ENCODE measurements around the gene TCF7L2.

TCF7L2 gene

DNA sequence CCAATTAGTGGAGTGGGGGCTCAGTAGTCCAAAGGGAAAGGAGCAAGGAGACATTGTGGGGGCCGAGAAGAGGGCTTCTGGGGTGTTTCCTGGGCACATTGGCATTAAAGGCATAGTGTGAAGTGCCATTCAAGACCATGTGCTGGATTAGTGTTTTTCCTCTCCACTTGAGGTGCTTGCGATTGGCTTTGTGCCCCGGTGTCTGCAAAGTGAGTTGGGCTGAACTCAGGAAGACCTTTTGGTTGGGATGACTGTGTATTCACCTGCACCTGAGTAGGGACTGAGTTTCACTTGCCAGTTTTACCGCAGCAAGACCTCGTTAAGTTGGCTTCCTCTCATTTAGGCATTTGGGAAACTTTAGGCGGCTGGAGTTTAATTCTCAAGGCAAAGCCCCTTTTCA, 73.0 kb downstream of the TCF7L2 start:
- DNase-seq (ENCODE audit: low read depth), result no peak

DNA sequence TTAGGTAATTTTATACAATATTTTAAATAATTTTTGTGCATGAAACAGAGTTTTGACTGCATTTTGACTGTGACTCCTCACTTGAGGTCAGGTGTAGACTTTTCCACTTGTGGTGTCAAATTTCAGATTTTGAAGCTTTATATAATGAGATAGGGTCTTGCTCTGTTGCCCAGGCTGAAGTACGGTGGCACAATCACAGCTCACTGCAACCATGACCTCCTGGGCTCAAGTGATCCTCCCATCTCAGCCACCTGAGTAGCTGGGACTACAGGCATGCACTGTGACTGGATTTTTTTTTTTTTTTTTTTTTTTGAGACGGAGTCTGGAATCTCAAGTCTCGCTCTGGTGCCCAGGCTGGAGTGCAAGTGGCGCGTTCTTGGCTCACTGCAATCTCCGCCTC, 74.9 kb downstream of the TCF7L2 start:
- no peak for DNase-seq (ENCODE audit: low read depth)

DNA sequence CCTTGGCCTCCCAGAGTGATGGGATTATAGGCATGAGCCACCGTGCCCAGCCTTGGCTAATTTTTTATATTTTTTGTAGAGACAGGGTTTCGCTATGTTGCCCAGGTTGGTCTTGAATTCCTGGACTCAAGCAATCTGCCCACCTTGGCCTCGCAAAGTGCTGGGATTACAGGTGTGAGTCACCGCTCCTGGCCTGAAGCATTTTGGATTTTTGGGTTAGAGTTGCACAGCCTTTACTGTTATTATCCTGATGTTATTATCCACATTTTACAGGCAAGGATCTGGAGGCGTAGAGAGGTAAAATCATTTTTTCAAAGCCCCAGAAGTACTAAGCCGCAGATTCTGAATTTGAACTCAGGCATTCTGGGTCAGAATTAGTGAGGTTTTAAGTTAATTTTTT, 75.4 kb downstream of the TCF7L2 start:
- no peak for DNase-seq (ENCODE audit: low read depth)

DNA sequence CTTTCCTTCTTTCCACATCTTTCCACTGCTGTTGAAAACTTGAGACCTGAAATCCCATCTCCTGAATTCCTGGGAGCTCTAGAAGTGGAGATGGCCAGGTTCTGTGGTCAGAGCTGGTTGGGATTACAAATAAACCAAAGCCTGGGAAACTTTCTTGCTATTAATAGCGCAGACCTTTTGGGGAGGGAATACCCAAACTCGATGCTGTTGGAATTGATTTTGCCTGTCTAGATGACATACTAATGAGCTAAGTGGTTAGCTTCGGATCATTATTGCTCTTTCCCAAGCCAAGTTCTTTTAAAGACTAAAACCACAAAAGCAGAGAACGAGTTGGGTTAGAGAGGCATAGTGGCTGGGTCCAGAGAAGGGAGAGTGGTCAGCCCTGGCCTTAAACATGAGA, 76.6 kb downstream of the TCF7L2 start:
- DNase-seq (ENCODE audit: low read depth), result no peak

DNA sequence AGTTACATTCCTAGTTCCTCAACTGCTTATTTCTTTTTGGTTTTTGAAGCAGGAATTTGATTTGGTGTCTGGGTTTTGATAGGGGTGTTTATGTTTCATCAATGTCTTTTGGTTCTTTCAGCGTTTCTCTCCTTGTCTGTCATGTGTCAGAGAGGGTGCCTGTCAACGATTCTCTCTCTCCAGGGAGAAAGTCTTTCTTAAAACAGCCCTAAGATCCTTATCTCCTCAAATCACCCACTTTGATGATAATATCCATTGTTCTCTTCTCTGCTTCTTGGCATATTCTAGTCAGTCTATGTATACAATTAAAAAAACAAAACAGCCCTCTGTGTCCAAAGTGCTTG, 77.2 kb downstream of the TCF7L2 start:
- no peak for DNase-seq (ENCODE audit: low read depth)

DNA sequence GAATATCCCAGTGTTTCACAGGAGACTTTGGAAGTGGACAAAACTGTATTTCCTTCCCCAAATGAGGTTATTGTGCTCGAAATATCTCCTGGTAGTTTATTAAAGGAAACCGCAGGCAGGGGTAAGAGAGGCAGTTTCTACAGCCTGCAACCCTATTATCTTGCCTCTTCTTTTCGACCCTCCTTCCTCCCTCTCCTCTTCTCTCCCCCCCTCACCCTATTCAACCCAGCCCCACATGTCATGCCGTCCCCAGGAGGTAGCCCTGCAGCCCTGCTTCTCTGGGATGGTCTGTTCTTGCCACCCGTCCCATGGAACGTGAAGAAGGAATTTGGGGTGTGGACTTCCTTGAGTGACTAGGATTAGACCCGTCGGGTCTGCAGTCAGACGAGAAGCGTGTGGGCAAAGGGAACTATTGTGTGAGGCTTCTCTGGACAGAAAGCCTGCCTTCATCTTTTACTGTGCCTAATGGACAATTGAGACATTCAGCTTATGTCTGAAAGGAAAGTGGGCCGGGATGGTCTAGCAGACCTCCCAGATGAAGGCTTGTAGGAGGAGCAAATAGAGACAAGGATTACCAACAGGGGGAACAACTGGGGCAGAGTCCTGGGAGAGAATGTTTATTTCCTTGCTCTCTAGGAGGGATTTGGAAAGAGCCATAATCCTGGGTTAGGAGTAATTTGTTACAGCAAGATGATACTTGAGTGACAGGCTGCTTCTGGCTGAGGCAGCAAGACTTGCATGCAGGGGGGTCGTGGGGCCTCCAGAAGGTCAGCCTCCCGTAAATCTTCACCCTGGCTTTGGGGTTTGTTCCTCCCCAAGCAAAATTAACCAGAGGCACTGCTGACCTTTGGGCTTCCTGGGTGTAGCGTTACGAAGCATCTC, 77.8 kb downstream of the TCF7L2 start:
- no peak for DNase-seq (ENCODE audit: low read depth)

DNA sequence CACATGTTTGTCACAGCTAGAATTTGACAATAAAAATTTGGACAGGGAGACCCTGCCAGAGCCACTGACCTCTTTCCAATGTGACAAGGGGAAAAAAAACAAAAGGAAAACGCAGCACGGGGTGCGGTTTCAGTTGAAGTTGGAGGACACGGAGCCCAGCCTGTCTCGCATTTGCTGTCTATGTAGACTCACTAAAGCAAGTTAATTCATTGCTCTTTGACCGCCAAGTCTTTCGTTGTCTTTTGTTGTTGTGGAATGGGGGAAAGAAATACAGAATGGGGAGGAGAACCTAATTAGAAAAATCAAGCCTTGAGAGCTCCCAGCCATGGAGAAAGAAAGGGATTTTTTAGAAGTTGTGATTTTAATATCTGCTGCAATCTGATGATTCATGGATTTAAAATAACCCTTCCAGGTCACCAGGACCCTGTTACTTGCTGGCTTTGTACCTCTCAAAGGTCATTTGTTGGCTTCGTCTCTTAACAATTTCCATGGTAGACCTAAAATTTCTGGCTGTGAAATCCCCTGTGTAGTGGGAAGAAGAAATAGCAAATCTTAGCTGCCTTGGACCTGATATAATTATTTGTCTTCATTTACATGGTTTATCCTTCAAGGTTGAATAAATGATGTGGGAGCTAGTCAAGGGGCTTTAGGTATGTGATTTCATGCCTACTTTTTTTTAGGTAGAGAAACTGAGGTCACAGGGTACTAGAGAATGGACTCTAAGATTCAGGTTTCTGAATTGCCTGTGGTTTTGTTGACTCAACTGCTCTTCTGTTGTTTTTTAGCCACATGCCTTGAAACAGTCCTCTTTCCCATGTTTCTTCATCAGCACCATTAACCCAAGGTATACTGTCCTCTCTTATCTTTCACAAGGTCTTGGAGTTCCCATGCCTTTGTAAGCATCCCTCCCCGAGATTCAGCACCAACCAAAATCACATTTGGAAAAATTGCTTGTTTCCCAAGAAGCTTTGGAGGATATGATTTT, 78.7 kb downstream of the TCF7L2 start:
- DNase-seq (ENCODE audit: low read depth), result no peak

DNA sequence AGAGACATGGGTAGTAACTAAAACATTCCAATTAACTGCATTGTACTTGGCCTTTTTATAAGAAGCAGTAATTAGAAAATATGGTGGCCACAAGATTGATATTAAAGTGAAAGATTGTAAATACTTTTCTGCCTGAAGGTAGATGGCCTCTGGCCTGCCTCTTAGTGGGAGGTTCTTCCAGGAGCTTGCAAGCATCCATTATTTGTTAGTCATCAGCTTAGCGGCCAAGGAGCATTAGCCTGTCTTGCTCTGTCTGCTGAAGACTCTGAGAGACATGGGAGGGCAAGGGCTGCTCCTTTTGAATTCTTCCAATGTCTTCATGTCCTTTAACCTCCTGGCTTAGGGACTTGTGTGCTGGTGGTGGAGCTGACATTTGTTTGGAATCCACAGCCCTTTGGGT, 80.4 kb downstream of the TCF7L2 start:
- DNase-seq (ENCODE audit: low read depth), result no peak

DNA sequence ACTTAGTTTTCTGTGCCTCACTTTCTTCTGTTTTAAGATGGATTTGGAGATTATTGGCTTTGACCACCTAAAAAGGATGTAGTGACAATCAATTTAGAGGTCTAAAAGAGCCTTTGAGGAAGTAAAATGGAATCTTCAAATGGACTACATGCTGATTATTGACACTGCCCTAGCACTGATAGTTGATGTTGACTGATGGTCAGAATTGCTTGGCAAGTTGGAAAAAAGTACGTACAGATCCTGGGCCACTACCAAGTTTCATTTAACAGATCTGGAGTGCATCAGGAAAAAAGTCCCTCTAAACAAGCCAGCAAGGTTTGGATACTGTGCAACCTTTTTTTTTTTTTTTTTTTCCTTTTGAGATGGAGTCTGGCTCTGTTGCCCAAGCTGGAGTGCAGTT, 81.1 kb downstream of the TCF7L2 start:
- DNase-seq (ENCODE audit: low read depth), result no peak

DNA sequence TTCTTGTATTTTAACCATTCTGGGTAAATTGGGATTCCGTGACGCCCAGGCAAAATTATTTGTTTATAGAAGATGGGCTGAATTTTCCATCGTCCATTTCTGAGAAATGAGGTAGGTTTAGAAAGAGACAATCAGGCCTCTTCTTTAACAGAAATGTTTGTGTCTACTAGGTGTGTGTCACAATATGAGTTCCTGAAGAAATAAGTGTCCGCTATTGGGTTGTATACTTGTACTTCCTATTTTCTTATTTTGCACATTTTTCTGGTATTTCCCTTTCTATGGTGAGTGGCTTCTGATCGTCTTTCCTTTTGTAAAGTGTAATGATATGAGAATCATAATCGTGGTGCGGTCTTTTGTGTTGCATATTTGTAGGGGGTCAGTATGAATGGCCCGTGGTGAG, 83.9 kb downstream of the TCF7L2 start:
- DNase-seq (ENCODE audit: low read depth), result no peak

DNA sequence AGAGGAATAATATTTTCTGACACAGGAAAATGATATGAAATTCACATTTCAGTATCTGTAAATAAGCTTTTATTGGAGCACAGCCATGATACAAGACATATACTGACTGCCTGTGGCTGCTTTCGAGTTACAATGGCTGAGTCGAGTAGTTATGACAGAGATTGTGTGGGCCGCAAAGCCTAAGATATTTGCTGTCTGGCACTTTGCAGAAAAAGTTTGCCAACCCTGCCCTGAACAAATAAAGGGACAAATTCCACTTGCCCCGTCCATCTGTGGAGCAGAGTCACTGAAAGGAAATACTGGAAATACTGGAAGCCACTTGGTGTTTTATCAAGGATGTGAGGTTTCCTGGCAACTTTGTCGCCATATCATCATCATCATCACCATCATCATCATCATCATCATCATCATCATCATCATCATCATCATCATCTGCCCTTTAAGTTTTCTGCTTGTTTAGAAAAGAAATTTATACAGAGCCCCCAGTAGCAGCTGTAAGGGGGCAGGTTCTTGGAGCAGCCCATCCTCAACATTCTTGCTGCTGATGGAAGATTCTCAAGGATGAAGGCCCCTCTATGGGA, 85.8 kb downstream of the TCF7L2 start:
- DNase-seq (ENCODE audit: low read depth), result no peak

DNA sequence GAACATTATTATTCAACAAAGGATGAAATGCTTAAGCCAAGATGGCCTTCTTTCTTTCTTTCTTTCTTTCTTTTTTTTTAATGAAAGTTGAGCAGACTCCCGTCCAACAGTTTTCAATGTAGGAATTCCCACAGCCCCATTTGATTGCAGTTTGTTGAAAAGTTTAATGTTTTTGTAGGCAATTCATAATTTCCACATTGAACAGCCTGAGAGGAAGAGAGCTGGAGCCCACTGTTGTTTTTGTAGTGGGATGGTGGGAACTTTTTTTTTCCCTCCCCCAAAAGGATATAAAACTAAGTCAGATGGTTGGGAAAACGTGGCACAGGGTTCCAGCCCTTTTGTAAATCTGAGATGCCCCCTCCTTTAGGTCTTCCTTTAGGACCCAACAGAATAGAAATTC, 86.6 kb downstream of the TCF7L2 start:
- no peak for DNase-seq (ENCODE audit: low read depth)

DNA sequence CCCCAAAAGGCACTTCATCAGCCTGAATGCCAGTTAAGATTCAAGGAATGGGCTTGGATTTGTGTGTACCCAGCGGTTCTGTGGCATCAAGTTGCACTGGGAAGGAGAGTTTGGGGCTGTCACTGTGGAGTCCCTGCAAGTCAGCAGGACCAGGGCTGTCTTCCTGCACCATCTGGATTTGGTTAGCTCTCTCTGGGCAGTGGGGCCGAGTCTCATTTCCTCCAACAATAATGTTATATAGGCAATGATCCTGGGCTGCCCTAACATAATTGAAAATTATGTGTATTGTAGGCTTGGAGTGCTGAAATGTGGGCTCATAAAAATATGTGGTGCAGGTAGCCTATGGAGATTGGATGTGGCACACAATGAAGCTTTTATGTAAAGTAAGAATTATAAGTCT, 87.2 kb downstream of the TCF7L2 start:
- no peak for DNase-seq (ENCODE audit: low read depth)

DNA sequence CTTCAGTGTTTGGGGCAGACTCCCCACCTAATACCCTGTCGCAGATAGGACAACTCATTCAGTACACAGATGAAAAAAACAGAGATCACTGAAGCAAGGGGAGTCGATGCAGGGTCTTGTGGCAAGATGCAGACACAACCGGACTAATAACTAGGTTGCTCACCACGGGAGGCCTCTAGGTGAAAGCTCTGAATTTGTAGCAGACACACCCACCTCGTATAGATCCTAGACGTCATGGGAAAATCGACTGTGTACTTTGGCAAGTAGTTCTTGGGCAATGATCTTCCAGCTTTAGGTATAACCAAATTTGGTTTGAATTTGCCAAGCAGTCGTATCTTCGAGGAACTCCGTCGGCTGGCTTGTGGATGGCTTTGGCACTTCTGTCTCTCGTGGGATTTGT, 88.1 kb downstream of the TCF7L2 start:
- no peak for DNase-seq (ENCODE audit: low read depth)

DNA sequence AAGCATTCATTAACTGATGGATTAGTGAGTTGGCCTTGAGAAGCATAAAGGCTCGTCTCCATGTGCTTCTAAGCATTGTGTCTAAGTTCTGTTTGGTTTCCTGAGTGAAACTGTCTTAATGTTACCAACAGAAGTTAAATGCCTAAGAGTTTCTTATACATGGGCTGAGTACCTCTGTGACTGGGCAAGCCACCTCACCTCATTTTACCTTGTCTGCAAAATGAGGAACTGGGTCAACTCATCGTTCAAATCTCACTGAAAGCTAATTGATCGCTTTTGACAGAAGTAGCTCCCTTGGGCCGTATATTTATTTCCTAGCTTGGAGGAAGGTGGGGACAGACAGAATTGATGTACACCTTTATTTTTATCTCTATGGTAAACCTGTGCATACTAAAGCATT, 88.9 kb downstream of the TCF7L2 start:
- DNase-seq (ENCODE audit: low read depth), result no peak

DNA sequence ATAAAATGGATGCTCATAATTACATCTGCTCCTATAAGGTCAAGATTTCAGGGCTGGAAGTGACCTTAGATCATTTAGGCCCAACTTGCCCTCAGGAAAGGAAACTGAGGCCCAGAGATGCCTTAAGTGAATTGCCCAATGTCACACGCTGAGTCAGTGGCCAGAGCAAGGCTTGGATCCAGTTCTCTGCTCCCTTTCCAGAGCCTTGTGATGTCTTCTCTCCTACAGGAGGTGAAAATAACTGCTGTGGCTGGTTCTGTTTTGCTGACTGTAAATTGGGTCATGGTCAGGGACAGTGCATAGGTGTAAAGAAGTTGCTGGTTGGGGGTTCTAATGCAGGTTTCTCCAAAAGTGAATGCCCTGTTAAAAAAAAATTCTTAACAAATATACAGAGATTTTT, 91.3 kb downstream of the TCF7L2 start:
- no peak for DNase-seq (ENCODE audit: low read depth)

DNA sequence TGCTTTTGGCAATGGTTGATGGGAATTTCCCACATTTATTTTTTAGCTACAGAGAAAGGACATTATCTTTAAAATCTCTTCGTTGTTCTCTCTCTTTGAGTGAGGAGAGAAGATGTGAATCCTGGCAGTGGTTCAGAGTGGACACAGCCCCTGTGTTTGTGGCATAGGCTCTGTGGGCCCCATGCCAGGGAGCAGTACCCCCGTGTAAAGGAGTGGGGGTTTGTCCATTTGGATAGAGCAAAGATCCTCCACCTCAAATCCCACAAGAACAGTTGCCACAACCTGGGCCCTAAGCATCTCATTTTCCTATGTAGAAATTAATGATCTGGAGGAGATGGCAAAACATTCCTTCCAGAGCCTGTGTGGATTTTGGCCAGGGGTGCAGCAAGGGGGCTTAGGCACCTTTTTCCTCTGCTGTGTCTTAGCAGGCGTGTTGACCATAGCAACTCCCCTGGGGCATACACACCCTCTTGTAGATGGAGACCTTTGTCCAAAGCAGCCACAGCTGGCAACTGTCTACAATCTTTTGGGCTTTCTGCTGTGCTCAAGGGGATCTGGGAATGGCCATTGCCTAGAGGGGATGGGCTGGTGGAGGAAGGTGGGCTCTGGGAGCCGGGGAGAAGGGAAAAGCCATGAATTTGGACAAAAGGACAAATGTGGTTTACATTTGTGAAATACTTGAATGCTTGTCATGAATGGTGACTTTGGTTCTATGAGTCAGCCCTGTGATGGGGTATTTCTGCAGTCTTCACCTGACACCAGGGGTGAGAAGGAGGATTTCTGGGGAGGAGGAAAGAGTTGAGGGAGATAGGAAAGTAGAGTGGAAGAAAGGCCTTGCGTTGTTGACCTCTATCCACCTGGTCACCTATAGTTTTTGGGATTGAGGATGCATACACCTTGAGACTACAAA, 92.0 kb downstream of the TCF7L2 start:
- DNase-seq (ENCODE audit: low read depth), result no peak

DNA sequence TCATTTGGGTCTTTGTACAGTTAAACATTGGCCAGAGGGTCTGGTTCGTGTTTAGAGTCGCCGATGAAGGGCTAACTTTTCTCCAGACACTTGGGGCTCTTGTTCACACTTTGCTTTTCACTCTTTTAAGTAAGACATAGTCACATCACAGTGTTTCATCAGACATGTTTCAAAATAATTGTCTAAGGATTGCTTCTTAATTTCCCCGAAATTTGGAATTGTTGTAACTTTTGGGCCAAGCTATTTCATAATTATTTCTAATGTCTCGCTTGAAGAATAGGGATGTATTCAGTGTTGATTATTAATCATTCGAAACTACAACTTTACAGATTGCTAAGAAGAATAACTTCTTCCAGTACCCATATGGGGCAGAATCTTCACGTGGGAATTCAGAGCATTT, 92.8 kb downstream of the TCF7L2 start:
- DNase-seq (ENCODE audit: low read depth), result no peak

DNA sequence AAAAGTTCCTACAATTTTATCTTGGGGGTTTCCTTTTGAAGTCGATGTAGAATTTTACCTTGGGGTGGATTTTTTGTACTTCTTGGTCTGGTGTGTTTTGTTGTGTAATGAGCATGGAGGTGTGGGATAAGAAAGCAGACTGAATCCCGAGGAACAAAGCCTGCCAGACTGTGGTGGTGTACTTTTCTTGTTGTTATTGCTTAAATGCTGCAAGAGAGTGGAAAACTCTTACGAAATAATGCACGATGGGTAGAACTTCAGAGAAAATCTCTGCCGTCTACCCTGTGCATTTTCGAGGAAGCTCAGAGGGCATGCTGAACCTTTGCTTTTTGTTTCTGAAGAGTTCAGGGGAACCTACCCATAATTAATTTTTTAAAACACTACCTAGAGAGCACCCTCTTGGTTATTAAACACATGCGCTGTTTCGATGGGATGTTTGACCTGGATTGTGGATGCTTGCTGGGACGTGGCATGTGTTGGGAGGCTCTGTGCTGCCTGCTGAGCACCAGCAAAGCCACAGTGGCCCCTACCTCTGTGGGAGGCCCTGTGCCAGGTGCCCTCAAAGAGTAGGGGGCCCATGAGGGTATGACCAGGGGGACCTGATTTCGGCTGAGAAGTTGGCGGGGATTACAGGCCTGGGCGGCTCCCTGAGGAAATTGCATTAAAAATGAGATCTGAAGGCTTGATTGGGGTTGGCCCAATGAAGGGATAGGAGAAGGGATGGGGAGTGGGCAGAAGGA, 94.1 kb downstream of the TCF7L2 start:
- DNase-seq (ENCODE audit: low read depth), result no peak

DNA sequence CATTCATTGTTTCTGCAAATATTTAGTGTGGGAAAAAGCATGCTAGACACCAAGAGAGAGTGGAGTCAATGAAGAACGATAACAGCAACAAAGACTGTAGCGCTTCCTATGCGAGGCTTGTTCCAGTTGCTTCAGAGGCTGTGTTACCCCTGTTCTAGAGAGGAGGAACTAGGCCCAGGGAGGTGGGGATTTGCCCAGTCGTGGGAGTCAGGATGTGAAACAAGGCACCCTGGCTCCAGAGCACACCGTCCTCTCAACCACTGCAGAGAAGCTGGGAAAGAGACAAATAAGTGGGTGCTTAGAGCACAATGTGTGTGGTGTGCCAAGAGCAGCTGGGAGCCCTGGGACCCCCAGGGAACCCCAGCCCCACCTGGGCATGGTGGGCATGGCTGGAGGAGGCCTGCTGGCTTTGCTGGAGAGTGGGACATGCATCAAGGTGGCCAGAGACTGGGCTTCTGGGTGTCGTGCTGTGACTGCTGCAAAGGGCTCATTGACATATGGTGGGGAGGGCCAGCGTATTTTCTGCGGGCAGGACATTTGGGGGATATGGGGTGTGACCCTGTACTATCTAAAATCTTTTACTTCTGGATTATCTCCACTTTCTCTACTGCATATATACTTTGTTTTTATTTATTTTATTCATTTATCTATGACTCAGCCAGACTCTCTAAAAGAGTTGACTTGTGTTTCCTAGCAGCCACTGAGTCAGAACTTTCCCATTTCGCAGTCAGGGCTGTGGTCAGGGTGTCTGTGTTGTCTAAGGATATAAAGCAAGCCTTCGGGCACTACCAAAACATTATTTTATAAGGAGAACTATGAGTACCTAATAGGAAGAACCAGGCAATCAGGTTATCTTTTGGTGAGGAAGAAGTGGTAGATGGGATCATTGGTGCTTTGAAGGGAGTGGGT, 95.4 kb downstream of the TCF7L2 start:
- no peak for DNase-seq (ENCODE audit: low read depth)

Measured in activated T-cell treated with anti-CD3 and anti-CD28 coated beads for 24 hours (primary cell).